Tongue (tissue), 2 donors: ENCODE data around the gene FBXL16. TPM values are rescaled to one million over a fixed set of nuclear protein-coding genes. Genes with fewer than 3 reads are reported as not detected.
A peak's percentile ranks its signal among the peaks of the same experiment; 100 is the strongest.

Experiments
- DNase-seq: peaks from one replicate; pipeline ENCODE4 v3.0.0-alpha.2; 2015
- total RNA-seq: library from RNA; depleted of rRNA; stranded (reverse); fragments of >200 nt; gene quantifications from one replicate; pipeline ENCODE4 v1.2.3, GENCODE V29; 2014

Gene FBXL16
- total RNA-seq, 1 donor from 2014 or later = 1.3 TPM

DNA sequence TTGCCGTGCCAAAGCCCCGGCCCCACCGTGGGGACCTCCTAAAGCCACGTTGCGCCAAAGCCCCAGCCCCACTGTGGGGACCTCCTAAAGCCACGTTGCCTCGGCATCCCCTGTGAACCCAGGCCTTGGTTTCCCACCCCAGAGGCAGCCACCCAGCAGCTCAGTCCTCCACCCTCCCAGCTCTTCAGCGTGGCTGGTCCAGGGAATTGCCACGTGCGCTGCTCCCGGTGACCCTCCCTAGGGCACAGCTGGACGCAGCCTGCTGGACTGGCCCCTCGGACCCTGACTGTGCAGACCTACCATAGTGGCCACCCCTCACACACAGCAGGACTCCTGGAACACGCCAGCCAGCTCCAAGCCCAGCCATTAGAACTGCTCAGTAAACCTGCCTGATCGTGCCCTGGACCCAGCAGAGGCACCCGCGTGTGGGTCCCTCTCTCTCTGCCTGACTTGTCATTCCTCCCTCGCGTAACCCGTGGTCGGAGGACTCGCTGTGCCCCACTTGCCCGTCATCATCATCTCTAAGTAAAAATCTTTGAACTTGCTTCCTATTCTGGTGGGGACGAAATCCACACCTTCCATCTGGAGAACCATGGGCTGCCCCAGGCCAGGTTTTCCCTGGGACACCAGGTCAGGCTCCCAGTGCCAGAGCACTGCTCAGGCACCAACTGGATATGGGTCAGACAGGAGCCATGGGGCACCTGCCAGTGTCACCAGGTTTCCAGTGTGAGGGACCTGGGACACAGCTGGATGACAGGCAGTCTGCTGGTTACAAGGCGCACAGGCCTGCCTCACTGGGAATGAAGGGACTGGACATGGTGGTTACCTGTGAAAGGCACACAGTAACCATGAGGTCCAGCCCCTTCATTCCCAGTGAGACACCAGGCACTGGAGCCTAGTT, 29.6 kb upstream of the FBXL16 start:
- DNase-seq = no peak

DNA sequence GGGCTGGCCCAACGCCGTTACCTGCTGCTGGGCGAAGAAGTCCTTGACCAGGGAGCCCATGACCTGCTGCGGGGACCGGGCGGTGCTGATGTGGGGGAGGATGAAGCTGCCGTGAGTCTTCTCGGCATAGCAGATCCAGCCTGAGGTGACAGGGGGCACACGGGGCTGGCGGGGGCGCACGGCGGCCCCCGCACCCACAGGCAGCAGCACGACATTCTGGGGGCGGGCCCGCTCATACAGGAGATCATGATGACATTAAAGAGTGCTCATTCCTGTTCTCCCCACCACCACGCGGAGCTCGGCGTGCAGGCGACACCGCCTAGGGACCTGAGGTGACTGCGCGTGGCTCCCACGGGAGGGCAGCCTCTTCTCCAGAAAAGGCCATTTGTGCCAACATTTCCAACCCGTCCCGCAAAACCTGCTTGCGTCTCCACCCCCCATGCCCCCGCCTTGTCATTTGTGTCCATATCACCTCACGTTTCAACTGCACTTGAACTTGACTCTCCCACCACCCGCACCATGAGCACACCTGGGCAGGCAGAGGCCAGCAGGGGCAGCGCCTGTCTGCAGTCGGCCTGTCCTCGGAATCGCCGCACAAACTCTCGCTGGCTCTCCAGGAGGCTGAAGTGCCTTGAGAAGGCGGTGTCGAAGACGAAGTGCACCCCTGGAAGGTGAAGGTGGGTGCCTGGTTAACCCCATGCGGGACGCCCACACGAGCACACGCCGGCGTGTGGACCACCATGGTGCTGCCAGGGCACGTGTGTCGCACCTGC, 28.8 kb upstream of the FBXL16 start:
- no peak for DNase-seq

DNA sequence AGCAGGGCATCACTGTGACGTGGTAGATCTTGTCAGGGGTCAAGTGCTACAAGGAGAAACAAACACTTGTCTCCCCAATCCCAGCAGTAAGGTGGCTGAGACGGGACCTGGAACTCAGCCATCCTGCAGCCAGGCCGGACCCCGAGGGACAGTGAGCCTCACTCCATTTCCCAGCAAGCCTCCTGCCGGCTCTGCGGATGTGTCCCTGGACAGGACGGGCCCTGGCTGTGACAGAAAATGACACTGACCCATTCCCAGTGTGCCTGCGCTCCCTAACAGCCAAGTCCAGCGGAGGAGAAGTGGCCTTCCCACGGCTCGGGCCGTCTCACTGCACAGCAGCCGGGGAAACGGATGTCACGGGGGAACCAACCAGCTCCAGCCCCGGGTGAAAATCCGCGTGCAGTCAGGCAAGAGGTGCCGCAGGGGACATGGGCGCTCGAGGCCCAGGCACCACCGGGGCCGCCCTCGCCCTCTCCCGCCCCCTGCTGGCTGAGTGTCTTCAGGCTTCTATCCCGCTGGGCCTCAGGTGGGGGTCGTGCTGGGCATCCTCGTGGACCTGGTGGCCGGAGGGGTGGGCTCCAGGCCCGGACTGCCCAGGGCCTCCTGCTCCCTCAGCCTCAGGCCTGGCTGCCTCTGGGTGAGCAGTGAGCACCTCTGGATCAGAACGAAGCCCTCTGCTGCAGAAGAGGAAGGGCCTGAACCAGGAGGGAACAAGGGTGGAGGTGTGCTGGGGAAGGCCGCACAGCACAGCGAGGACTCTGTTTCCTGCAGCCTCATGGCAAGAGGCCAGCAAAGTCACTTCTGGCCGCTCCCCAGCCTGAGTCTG, 28.0 kb upstream of the FBXL16 start:
- no peak for DNase-seq

DNA sequence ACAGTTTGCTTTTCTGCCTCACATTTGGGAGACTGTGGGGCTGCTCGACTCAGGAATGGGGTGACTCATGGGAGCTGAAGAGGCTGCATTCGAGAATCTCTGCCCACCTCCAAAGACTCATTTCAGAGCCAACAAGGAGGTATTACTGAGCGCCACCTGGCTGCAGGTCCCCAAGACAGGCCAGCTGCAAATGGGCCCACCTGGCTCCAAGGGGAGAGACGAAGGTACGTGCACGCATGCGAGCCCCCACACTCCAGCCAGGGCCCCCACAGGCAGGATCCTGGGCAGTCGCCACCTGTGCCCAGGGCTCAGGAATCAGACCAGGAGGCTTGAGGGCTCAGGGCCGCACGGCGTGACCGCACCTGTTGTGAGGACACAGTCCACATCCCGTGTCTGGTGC, 27.3 kb upstream of the FBXL16 start:
- DNase-seq = no peak

DNA sequence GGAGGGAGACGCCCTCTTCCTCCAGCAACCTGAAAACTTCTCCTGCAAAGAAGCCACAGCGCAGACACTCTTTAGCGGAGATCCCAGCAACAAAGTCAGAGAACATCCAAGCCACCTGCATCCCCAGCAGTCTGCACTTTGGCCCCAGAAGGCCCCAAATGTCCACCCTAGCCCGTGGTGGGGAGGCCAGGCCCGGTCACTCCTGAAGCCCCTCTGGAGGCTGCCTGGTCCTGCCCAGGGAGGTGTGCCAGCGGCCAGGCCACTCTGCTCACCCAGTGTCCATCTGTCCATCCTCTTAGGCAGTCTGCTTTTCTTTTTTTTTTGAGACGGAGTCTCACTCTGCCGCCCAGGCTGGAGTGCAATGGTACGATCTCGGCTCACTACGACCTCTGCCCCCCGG, 26.7 kb upstream of the FBXL16 start:
- DNase-seq = no peak

DNA sequence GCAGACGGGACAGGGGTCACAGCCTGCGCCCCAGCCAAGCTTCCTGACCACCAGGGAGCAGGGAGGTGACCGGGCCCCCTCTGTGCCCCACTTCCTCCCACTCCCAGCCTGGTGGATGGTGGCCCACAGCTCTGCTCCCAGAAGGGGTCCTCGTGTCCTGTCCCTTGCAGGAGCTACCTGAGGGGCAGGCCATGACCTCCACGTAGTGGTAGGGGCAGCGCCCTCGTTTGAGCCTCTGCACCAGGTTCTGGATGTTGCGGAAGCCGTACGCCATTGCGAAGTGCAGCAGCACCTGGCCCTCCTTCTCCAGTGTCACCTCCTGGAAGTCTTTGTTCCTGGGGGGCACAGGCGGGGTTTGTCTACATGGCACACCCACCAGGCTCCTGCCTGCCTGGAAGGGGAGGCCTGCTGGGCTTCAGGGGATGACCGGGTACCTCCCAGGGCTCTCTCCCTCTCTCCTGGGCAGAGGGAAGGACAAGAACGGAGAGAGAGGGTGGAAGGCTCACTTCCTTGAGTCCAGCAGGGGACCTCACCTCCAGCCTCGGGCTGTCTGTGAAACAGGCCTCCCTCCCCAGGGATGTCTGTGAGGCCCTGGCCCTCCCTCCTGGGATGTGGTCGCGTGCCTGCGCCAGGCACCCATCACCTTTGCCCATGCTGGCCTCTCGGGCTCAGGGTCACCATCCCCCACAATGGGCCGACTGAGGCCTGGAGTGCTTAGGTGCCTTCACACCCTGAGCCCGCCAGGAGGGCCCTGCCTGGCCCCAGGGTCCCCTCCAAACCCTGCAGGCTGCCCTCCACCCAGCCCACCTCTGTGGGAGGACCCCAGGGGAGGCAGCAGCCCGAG, 25.3 kb upstream of the FBXL16 start:
- DNase-seq = no peak

DNA sequence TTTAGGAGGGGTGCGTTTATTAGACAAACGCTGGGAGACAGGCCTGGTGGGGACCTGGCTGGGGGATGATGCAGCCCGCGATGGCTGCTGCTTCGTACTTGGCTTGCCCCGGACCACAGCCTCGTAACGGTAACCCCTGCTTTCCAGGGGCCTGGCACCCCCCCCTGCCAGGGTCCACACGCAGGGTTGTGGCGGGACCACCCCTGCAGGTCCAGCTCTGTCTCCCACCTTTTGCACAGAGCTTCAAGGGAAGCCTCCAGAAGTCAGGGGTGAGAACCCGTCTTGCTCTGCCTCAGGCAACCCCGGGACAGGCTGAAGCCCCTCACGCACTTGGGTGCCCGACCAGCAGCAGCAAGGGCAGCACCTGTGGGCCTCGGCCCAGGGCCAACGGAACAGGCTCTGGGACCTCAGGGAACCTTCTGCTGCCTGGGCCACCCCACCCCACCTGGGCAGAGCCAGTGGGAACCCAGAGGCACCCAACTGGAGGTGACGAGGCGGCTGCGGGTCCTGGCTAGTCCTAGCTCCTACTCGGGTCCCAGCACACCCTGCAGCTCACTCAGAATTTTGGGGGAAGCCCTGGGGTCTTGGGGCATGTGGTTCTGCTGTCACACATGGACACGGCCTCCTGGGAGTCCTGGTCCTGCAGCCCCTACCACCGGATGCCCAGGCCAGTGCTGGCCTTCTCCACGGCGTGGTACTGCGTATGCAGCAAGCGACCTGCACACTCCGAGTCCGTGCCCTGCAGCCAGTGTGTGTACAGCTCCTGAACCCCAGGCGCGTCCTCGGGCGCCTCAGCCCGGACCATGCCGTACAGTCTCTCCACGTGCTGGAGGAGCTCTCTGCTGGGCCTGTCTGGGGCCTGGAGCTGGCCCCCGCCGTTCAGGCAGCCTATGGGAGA, 24.4 kb upstream of the FBXL16 start:
- no peak for DNase-seq

DNA sequence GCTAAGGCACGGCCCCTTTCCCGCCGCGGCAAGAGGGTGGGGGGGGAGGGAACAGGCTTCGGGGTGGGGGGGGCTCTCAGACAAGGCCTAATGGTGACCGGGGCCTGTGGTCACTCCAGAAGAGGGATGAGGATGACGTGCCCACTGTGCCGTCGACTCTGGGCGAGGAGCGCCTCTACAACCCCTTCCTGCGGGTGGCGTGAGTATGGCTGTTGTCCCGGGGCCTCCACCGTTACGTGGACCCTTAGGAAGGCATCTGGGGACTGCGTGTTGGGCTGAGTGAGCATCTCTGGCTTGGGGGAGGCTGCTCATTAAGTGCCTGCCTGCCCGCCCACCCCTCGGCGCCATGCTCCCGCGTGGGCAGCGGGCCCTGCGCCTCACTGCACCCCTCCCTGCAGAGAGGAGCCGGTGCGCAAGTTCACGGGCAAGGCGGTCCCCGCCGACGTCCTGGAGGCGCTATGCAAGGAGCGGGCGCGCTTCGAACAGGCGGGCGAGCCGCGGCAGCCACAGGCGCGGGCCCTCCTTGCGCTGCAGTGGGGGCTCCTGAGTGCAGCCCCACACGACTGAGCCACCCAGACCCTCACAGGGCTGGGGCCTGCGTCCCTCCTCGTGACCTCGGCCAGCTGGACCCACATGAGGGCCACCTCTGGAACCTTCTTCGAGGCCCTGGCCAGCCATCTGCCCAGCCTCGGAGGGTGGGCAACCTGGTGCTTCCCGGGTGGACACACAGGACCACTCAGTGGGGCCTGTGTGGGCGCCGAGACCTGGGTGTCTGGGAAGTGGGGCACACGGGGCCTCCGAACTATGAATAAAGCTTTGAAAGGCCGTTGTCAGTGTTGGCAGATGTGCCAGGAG, 23.5 kb upstream of the FBXL16 start:
- DNase-seq = no peak

DNA sequence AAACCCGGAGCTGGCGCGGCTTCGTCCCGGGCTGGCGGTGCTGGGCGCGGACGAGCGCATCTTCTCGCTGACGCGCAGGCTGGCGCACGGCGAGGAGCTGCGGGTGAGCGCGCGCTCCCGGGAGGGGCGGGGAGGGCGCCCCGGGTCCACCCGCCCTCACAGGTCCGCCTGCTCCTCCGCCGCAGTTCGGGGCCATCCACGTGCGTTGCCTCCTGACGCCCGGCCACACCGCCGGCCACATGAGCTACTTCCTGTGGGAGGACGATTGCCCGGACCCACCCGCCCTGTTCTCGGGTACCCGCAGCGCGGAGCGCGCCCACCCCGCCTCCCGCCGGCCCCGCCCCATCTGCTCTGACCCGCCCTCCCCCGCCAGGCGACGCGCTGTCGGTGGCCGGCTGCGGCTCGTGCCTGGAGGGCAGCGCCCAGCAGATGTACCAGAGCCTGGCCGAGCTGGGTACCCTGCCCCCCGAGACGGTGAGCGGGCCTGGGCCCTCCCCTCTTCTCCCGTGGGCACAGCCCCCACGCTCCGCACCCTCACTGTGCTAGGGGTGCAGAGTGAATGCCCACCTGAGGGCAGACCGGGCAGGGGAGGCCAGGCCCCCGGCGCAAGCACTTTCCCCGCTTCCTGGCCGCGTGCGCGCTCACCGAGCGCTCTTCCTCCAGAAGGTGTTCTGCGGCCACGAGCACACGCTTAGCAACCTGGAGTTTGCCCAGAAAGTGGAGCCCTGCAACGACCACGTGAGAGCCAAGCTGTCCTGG, 22.7 kb upstream of the FBXL16 start:
- DNase-seq = peak; percentile 54

DNA sequence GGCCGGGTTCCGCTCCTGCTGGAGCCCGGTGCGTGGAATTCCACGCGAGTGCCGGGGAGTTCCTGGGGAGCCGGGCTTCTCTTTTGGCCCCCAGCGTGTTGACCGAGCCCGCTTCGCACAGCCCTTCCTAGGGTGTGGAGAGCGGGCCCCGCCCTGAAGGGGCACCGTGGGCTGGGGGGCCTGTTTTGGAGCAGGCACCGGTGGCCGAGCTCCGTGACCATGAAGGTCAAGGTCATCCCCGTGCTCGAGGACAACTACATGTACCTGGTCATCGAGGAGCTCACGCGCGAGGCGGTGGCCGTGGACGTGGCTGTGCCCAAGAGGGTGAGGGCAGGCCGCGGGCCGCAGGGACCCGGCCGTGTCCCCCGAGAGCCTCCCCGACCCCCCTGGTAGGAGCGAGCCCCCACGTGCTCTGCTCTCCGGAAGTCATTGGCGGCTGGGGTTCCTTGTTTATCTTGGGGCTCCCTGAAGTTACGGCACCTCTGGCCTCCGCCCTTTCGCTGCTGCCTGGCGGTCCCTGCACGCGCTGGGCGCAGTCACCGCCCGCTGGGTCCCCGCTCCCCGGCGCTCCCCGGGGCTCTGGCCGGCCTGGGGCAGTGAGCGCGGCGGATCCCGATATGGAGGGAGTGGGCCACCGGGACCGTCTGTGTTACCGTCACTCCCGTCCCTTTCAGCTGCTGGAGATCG, 21.8 kb upstream of the FBXL16 start:
- DNase-seq = no peak

DNA sequence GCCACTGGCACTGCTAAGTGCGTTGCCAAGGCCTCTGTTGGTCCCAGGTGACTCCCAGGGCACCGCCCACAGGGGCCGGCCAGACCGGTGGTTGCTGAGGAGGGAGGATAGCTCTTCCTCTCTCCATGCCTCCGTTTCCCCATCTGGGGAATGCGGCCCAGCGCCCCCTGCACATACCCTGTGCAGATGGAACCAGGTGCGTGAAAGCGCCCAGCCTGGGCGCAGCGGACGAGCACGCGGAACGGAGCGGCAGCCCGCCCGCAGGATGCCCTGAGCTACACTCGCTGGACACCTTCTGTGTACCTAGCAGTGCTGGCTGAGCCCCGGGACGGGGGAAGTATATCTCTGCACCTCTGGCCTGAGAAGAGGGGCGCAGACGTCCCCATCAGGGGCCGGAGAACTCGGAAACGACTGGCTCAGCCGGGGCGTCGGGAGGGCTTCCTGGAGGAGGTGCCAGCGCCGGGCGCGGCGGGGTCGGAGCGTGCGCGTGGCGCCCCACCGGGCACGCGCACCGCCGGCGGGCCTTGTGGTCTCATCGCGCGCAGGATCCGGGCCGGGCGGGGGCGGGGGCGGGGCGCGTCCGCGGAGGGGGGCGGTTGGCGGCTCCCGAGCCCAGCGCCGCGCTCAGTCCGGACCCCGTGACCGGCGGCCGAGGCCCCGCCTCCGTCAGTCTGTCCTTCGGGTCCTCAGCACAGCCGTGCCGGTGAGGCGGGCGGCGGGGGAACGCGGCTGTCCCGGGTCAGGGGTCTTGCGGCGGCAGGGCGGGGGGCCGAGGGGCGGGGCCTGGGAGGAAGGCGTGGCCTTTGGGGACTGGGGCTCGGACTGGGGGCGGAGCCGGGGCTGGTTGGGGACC, 21.1 kb upstream of the FBXL16 start, which contains the start of the genes CCDC78 and HAGHL:
Gene CCDC78, minus strand, starts transcription at position 6 of the 853 bp plus-strand sequence. CDS start 76 bp downstream, outside the sequence.
Gene HAGHL, plus strand, starts transcription at position 669 of the 853 bp plus-strand sequence. CDS start 404 bp downstream, outside the sequence.
- no peak for DNase-seq

DNA sequence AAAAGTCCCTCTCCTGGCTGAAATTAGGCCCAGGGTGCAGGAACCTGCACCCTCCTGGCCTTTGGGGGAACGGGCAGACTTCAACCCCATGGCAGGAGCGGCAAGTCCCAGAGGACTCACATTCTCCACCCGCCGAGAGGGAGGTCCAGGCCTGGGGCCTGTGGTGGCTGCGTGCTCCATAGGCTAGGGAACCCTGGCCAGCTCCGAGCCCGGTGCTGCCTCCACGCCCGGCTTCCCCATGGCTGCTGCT, 20.5 kb upstream of the FBXL16 start:
- DNase-seq = no peak

DNA sequence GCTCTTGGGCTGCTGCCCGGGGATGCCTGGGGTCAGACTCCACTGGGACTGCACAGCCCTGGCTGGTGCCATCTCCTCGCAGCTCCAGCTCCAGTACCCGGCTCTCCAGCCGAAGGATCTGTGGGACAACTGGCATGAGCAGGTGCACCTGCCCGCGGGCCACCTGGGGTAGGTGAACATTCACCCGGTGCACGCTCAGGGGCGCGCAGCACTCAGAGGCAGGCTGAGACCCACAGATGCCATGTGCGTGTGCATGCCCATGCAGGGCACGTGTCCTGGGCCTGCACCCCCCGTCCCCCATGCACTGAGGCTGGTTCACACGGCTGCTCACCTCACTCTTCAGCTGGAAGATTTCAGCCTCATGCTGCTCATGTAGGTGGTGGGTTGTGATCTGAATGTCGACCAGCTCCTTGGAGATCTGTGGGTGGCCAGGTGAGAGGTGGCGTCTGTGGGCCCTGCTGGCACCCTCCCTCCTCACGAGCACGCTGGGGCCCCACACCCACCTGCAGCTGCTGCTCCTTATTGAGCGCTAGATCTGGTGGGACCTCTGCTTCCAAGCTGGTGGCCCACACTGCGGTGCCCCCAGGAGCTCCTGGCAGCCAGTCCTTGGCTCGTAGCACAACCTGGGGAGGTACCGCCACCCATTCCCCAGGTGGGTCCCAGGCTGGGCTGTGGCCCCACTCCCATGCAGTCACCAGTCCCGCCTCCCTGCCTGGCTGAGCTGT, 20.0 kb upstream of the FBXL16 start:
- no peak for DNase-seq

DNA sequence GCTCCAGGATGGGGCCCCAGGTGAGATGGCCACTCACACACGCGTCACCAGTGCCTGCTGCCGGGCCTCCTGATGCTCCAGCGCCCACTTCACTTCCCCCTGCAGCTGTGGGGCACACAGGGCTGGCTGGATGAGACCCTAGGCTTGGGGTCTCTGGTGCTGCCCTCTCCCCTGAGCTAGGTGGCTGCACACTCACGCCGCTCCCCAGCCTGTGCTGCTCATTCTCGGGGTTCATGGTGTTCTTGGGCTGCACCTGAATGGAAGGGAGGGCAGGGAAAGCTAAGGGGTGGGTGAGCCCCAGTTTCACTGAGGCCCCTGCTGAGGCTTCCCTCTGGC, 19.4 kb upstream of the FBXL16 start:
- no peak for DNase-seq

DNA sequence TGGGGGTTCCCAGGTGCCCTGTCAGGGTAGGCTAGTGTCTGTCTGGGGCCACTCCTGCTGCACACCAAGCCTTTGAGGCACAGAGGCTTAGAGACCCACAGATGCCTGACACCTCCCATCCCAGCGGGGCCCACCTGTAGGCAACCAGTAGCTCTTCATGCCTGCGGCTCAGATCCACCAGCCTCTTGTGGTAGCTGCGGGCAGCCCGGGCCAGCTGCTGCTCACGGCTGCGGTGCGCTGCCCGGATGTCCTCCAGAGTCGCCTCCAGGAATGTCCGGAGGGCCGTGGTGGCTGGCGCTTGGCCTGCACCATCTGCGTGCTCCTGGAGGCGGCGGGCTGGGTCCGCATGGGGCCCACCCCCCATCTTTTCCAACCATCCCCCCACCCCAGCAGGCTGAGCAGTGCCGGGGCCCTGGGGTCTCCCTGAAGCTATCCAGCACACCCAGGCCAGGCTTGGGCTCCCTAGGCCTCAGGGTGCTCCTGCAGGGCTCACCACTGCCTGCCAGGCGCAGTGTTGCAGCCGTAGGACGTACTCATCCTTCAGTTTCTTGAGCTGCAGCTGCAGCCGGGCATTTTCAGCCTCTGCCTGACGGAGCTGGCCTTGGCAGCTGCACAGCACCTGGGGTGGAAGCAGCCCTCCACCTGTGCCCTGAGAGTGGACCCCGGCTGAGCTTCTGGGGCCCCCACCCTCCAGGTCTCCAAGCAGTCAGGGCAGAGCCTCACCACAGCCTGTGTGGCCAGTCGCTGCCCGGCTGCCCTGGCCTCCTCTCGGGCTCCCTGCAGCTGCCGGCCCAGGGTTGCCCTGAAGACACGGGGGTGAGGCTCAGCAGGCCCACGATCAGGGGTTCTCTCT, 18.8 kb upstream of the FBXL16 start:
- no peak for DNase-seq

DNA sequence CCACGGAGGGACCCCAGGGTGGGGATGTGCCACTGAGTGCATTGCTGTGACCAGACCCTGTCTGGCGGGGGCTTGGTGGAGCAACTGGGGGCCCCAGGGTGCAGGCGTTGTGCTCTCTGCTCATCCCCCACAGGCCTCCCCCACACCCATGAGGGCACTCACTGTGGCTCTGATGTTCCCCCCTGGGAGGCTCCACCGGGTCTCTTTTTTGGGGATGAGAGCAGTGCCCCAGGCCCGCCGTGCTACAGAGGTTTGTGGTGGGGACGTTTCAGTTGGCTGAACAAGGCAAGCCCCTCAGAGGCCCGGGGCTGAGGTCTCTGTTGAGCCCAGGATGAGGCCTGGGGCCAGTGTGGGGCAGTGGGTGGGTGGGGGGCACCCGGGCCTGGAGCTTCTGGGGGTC, 18.1 kb upstream of the FBXL16 start:
- no peak for DNase-seq
